ENCODE measurements around the gene TM9SF2. TPM values are rescaled to one million over a fixed set of nuclear protein-coding genes. Genes with fewer than 3 reads are reported as not detected.

TM9SF2 gene
- total RNA-seq, 1 experiment from 2014 or later = 84.0 TPM

GRCh38 chr13:99606324-99607066, 105.2 kb downstream of the TM9SF2 start, which contains the start of gene CLYBL (continued):
- TF ChIP-seq FOXJ3 (CRISPR knock-in tag; IDR thresholded peaks at IDR 0.05; ENCODE audit: borderline replicate concordance) (no peak), IRF1 (CRISPR knock-in tag; IDR thresholded peaks at IDR 0.05) (no peak), MLX (CRISPR knock-in tag; IDR thresholded peaks at IDR 0.05) (no peak), ZNF416 (CRISPR knock-in tag; IDR thresholded peaks at IDR 0.05) (no peak), ESRRA (CRISPR knock-in tag; IDR thresholded peaks at IDR 0.05; ENCODE audit: borderline replicate concordance) (peak; percentile 88; the same call in 1 of the 2 replicates), CBFB (CRISPR knock-in tag; IDR thresholded peaks at IDR 0.05; ENCODE audit: low read depth) (no peak), NR3C1 (CRISPR knock-in tag; conservative IDR thresholded peaks at IDR 0.05; ENCODE audit: low read depth) (peak; percentile 85; the same call in 1 of the 2 replicates), FOXK1 (CRISPR knock-in tag; IDR thresholded peaks at IDR 0.05) (peak; percentile 53; the same call in 1 of the 2 replicates), NFATC4 (CRISPR knock-in tag; IDR thresholded peaks at IDR 0.05) (no peak), ZNF263 (CRISPR knock-in tag; IDR thresholded peaks at IDR 0.05; ENCODE audit: low read depth) (no peak), GRHL2 (CRISPR knock-in tag; IDR thresholded peaks at IDR 0.05; ENCODE audit: insufficient replicate concordance, severe bottlenecking) (no peak), SP1 (CRISPR knock-in tag; conservative IDR thresholded peaks at IDR 0.05) (peak; percentile 83), PREB (CRISPR knock-in tag; IDR thresholded peaks at IDR 0.05; ENCODE audit: borderline replicate concordance) (no peak), HMGA2 (CRISPR knock-in tag; IDR thresholded peaks at IDR 0.05) (no peak), ZNF317 (CRISPR knock-in tag; IDR thresholded peaks at IDR 0.05; ENCODE audit: borderline replicate concordance, low read depth) (no peak)
- TF ChIP-seq, protein P1, sequence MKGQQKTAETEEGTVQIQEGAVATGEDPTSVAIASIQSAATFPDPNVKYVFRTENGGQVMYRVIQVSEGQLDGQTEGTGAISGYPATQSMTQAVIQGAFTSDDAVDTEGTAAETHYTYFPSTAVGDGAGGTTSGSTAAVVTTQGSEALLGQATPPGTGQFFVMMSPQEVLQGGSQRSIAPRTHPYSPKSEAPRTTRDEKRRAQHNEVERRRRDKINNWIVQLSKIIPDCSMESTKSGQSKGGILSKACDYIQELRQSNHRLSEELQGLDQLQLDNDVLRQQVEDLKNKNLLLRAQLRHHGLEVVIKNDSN (CRISPR knock-in tag; IDR thresholded peaks at IDR 0.05) = no peak
- TF ChIP-seq, protein P2, sequence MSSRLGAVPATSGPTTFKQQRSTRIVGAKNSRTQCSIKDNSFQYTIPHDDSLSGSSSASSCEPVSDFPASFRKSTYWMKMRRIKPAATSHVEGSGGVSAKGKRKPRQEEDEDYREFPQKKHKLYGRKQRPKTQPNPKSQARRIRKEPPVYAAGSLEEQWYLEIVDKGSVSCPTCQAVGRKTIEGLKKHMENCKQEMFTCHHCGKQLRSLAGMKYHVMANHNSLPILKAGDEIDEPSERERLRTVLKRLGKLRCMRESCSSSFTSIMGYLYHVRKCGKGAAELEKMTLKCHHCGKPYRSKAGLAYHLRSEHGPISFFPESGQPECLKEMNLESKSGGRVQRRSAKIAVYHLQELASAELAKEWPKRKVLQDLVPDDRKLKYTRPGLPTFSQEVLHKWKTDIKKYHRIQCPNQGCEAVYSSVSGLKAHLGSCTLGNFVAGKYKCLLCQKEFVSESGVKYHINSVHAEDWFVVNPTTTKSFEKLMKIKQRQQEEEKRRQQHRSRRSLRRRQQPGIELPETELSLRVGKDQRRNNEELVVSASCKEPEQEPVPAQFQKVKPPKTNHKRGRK (CRISPR knock-in tag; IDR thresholded peaks at IDR 0.05; ENCODE audit: borderline replicate concordance) = no peak
- TF ChIP-seq, protein P3, sequence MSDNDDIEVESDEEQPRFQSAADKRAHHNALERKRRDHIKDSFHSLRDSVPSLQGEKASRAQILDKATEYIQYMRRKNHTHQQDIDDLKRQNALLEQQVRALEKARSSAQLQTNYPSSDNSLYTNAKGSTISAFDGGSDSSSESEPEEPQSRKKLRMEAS (CRISPR knock-in tag; IDR thresholded peaks at IDR 0.05) = peak; percentile 70; the same call in 1 of the 2 replicates
- TF ChIP-seq, protein P4, sequence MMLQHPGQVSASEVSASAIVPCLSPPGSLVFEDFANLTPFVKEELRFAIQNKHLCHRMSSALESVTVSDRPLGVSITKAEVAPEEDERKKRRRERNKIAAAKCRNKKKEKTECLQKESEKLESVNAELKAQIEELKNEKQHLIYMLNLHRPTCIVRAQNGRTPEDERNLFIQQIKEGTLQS (CRISPR knock-in tag; conservative IDR thresholded peaks at IDR 0.05) = no peak
- TF ChIP-seq, protein P5, sequence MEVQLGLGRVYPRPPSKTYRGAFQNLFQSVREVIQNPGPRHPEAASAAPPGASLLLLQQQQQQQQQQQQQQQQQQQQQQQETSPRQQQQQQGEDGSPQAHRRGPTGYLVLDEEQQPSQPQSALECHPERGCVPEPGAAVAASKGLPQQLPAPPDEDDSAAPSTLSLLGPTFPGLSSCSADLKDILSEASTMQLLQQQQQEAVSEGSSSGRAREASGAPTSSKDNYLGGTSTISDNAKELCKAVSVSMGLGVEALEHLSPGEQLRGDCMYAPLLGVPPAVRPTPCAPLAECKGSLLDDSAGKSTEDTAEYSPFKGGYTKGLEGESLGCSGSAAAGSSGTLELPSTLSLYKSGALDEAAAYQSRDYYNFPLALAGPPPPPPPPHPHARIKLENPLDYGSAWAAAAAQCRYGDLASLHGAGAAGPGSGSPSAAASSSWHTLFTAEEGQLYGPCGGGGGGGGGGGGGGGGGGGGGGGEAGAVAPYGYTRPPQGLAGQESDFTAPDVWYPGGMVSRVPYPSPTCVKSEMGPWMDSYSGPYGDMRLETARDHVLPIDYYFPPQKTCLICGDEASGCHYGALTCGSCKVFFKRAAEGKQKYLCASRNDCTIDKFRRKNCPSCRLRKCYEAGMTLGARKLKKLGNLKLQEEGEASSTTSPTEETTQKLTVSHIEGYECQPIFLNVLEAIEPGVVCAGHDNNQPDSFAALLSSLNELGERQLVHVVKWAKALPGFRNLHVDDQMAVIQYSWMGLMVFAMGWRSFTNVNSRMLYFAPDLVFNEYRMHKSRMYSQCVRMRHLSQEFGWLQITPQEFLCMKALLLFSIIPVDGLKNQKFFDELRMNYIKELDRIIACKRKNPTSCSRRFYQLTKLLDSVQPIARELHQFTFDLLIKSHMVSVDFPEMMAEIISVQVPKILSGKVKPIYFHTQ (CRISPR knock-in tag; IDR thresholded peaks at IDR 0.05) = no peak

Measured in WTC11 (cell line).